ENCODE data around the gene SPATA2L.

The SPATA2L gene

DNA sequence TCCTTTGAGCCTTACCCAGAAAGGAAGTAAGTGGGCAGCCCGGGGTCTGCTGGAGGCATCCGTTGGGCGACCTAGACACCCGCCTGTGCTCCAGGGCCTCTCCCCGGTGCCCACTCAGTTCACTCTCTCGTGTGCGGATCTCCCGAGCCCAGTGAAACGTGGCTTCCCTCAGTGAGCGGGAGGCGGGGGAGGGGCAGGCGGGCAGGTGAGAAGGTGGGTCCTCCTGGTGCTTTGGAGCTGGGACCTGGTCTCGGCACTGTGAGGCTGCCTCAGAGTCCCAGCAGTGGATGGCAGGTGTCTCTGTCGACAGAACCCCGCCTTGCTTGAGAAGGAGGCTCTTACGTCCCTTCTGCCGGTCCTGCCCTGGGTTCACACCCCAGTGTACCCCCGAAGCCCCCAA, 27.8 kb upstream of the SPATA2L start:
- DNase-seq (ENCODE audit: low spot score): no peak

DNA sequence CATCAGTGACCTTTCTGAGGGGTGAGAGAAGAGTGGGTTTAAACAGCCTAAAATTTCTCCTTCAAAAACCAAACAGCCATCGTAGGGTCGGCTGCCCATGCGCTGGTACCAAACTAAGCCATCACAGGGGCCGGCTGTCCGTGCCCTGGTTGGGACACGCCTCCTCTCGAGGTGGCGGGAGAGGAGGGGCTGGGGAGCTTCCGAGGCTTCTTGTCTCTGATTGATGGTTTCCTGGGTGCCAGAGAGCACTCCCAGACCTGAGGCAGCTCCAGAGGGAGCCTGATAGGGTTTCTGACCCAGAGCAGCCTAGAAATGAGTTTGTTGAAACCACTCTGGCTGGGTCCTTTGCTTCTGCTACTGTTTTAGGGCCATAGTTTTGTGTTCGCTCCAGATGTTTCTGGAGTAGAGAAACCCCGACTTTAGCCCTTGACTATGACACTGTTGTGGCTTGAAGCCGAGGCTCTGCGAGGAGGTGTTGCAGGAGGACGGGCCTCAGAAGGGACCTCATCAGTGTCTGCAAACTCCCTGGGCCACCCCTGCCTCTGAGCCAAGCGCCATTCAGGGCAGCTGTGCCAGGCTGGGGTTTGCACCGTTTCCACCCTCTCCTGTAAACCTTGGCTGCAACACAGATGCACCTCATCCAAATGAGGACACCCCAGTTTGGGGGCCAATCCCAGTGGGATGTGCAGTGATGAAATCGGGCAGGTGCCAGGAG, 26.1 kb upstream of the SPATA2L start:
- peak; percentile 69 for DNase-seq (ENCODE audit: low spot score)

DNA sequence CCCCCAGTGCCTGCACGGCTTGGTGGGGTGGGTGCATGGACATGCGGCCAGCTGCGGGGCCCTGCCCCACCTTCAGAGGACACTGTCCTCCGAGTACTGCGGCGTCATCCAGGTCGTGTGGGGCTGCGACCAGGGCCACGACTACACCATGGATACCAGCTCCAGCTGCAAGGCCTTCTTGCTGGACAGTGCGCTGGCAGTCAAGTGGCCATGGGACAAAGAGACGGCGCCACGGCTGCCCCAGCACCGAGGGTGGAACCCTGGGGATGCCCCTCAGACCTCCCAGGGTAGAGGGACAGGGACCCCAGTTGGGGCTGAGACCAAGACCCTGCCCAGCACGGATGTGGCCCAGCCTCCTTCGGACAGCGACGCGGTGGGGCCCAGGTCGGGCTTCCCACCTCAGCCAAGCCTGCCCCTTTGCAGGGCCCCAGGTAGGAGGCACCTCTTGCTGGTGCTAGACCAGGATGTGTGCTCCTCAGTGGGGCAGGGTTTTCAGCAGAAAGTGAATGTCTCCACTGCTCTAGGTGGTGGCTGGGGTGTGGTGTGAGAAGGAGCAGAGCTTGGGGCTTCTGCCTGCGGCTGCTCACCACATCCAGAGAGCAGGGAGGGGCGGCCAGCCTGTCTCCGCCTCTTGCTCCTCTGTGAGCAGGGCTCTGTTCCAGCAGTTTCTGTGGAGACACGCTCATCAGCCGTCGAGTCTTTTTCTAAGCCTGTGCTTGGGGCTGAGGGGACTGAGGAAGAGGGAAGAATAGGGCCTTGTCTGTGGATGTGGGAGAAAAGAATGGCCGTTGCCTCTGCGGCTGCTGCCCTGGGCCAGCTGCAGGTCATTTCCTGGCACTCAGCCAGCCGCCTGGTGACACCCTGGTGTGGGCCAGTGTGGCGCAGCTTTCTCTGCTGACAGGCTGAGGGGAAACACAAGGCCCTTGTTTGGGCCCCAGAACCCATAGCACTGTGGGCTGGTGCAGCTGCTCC, 22.1 kb upstream of the SPATA2L start:
- no peak for DNase-seq (ENCODE audit: low spot score)

DNA sequence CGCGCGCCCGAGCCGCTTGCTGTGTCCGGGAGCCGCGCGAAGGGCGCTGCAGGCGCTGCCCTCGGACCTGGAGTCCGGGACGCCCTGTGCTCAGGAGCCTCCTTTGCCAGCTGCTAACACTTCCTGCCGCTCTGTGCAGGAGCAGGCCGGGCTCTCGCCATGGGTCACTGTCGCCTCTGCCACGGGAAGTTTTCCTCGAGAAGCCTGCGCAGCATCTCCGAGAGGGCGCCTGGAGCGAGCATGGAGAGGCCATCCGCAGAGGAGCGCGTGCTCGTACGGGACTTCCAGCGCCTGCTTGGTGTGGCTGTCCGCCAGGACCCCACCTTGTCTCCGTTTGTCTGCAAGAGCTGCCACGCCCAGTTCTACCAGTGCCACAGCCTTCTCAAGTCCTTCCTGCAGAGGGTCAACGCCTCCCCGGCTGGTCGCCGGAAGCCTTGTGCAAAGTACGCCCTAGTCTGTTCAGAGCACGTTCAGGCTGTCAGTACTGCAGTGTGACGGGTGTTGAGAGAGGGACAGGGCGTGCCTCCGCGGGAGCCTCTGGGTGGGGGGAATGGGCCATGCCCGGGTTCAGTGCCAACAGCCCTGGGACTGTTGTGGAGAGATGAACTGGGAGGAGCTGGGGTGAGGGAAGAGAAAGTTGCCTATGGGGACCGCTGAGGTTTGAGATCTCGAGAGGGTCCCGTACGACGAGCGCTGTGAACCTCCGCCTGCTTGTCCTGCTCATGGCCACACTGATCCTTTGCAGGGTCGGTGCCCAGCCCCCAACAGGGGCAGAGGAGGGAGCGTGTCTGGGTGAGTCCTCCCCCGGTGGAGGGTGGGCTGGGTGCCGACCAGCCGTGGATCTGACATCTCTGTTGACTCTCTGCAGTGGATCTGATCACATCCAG, 21.1 kb upstream of the SPATA2L start:
- no peak for DNase-seq (ENCODE audit: low spot score)

DNA sequence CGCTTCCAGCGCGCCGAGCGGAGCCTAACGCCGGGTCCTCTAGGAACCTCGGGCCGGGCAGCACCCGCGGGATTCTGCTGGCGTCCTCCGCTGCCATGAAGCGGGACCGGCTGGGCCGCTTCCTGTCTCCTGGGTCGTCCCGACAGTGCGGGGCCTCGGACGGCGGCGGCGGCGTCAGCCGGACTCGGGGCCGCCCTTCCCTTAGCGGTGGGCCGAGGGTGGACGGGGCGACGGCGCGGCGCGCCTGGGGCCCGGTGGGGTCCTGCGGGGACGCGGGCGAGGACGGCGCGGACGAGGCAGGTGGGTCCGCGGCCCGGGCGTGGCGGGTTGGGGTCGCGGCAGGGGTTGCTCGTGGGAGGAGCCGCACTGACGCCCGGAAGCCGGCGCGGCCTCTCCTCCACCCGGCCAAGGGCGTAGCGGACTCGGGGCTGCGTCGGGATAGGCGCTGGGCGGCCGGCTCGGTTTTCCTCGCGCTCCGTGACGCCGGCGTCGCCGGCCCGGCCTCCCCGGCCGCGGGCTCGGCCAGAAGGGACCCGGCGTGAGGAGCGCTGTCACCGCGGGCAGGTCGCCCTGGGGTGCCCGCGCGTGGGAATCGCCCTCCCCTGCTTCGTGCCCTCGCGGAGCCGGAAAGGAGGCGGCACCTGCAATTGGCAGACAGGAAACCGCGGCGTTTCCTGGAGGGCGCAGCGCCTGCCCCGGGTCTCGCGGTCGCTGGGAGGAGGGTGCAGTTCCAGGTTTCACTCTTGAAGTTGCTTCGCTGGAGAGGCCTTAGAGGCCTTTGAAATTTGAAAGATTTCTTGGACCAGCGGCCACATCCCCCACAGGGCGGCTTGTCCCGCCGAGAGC, 20.3 kb upstream of the SPATA2L start:
- DNase-seq (ENCODE audit: low spot score): peak; percentile 65

DNA sequence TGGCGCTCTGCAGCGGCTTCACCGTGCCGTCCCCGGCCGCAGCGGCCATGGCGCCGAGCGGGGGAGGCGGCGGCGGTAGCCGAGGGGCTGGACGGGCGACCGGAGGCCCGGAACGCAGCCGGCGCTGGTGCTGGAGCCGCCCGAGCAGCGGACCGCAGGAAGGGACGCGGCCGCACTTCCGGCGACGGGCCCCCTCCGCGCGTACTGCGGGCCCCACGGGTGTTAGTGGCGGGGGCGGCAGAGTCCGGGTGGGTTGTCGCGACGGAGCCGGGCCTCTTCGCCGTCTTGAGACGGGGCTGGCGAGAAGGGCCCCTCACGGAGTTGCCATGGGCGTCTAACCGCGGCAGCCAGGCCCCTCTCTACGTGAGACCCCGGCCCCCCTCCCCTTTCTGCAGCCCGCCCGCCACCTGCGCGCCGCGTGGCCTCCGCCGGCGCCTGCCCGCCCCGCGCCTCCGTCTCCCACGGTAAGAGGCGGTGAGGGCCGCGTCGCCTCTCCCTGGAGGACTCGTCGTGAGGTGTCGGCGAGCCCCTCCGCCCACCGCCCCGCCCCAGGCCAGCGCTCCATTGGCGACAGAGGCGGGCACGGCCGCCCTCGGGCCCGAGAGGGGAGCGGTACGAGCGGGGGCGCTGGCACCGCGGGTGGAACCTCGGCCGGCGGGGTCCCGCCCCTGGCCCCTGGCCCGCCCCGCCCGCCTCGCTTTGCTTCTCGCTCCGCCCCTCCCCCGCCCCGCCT, 19.5 kb upstream of the SPATA2L start, which contains the start of the genes VPS9D1 and ZNF276:
Gene VPS9D1, minus strand, starts transcription at position 86 of the 733 bp plus-strand sequence. Its CDS starts 37 bp downstream, at position 49.
Gene ZNF276, plus strand, starts transcription at position 725 of the 733 bp plus-strand sequence. CDS start 104 bp downstream, outside the sequence.
- DNase-seq (ENCODE audit: low spot score): peak; percentile 89

DNA sequence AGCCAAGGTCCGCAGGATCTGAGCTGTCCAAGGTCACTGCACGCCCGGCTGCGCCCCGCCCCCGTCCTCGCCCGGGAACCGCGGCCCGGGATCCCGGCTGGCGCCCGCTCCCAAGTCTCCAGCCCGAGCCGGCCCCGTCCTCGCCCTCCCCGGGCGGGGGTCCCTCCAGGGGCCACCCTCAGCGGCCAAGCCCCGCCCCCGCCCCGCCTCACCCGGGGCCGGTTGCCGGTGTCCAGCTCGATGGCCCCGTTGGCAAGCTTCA, 19.0 kb upstream of the SPATA2L start:
- peak; percentile 87 for DNase-seq (ENCODE audit: low spot score)

DNA sequence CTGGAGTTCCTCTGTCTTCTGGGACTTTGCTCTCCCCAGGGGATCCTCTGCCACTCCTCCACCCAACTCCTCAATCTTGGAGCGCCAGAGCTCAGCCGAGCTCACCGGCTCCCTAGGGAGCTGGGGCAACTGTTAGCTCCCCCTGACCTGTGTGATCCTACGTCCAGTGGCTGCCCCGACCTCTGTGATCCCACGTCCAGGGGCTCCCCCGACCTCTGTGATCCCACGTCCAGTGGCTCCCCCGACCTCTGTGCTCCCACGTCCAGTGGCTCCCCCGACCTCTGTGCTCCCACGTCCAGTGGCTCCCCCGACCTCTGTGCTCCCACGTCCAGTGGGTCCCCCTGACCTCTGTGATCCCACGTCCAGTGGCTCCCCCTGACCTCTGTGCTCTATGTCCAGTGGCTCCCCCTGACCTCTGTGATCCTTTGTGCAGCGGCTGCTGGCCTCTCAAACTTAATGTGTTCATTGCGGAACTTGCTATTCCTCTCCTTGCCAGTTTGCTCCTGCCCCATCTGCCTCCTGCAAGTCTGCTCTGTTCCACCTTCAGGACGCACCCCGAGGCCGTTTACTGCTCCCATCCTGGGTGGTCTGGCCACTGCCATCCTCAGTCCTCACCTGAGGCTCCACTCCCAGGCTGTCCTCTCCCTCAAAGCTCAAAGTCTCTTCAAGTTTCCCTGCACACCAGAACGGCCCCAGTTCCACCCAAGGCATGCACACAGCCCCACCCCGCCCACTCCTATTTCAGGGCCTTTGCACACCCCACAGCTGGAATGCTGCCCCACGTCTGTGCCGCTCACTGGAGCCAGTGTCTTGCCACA, 16.4 kb upstream of the SPATA2L start:
- no peak for DNase-seq (ENCODE audit: low spot score)

DNA sequence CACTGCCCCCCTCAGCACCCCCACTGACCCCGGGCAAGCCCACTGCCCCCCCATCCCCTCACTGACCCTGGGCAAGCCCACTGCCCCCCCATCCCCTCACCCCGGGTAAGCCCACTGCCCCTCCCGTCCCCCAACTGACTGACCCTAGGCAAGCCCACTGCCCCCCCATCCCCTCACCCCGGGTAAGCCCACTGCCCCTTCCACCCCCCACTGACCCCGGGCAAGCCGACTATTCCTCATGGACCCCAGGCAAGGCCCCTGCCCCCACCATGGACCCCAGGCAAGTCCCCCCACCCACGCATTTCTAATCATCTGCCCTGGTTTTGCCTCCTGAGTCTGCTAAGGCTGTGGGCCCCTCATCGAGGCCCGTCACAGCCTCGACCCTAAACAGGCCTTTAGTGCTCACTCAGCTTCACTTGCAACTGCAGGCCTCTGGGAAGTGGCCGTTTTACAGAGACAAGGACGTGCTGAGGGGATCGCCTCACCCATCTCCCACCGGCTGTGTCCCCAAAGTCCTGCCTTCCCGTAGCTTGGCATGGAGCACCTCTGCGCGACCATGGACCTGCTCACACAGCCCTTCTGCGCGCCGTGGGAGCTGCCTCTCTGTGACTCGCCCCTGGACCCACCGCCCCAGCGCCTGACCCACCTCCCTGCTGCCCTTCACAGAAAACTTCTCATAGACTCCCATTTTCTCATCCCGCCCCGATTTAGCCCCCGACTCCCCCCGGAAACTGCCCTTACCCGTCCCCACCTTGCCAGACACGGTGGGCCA, 15.6 kb upstream of the SPATA2L start:
- no peak for DNase-seq (ENCODE audit: low spot score)

DNA sequence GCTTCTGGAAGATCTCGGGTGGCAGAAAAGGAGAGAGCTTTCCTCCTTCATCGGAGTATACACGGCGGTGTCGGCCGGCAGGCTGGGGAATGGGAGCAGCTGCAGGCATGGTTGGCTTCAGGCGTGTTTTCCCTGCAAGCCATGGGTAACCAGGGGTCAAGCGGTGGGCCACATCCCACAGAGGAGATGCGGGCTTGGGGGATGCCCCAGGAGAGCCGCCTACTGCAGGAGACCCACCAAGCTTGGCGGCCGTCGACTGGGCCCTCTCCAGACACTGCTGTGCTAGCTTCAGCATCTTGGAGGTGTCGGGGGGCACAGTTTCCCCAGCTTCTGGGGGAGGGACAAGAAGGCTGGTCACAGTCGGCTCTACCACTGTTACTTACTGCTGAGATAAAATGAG, 15.0 kb upstream of the SPATA2L start:
- DNase-seq (ENCODE audit: low spot score): no peak

DNA sequence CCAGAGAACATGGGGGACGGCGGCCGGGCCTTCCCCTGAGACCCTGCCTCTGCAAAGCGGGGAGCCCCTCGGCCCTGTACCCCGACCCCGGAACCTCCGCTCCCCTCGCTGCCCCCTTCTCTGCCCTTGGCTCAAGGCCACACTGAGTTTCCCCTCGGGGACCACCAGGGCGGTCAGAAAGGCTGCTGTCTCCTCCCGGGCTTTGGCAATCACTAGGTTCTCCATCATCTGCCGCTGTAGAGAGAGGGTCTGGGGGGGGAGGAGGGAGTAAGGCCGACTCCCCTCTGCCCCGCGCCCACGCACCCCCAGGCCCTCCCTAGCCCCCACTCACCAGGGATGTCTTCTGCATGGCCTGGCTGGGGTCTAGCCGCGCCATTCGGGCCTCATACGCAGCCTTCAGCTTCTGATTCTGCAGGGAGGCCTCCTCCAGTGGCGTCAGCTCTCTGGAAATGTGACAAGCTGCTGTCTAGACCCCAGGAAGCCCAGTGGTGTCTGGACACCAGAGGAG, 10.8 kb upstream of the SPATA2L start:
- DNase-seq (ENCODE audit: low spot score): no peak

DNA sequence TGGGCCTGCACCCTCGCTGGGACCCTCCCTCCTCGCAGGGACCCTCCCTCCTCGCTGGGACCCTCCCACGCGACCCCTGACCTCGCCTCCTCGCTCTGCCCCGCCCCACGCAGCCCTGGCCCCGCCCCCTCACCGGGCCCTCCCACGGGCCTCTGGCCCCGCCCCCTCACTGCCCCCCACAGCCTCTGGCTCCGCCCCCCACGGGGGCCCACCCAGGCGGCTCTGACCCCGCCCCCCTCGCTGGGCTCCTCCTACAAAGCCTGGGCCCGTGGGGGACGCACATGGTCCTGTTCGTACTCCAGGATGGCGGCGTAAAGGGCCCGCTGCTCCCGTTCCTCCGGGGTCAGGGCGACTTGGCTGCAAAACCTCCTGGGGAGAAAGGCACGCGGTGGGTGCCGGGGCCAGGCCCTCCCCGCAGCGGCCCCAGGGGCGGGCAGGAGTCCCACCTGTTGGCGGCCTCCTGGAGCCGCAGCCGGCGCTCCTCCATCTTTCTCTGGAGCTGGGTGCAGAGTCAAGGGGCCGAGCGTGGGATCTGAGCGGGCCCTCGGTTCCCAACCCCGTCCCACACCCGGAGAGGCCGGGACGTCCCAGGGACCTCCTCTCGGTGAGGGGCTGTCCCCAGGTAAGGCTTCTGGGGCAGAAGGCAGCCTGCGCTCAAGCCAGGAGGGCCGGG, 10.2 kb upstream of the SPATA2L start:
- DNase-seq (ENCODE audit: low spot score): peak; percentile 83

DNA sequence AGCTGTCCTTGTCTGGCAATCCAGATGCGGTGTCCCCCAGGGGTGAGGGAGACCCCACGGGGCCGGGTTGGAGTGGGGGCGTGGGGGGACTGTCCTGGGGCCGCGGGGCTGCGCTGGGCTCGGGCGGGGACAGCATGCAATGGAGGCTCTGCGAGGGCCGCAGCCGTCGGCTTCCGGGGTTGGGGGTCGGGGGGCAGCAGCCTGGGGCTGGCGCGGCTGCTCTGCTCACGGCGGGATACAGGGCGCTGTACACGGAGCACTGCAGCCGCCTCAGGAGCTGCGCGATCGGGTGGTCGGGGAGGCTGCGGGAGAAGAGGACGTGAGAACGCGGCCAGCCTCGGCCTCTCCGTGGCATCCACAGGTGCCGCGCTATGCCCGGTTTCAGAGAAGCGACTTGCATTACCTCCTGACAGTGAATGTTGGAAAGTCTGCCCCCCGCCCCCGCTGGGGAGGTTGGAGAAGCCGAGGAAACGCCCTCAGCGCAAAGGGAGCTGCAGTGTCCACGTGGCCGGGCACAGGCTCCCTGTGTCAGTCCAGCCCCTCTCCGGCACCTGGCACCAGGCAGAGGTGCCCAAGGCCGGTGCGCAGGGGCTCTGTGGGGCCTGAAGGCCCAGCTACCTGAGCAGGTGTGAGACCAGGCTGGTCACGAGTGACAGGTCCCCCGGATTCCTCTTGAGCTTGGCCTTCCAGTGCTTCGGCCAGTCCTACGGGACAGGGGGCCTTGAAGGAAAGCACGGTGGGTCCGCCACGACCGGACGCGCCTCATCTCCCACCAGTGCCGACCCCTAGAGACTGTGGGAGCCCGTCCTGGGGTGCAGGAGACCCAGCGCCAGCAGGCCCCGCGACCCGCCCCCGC, 9.4 kb upstream of the SPATA2L start:
- DNase-seq (ENCODE audit: low spot score): no peak

DNA sequence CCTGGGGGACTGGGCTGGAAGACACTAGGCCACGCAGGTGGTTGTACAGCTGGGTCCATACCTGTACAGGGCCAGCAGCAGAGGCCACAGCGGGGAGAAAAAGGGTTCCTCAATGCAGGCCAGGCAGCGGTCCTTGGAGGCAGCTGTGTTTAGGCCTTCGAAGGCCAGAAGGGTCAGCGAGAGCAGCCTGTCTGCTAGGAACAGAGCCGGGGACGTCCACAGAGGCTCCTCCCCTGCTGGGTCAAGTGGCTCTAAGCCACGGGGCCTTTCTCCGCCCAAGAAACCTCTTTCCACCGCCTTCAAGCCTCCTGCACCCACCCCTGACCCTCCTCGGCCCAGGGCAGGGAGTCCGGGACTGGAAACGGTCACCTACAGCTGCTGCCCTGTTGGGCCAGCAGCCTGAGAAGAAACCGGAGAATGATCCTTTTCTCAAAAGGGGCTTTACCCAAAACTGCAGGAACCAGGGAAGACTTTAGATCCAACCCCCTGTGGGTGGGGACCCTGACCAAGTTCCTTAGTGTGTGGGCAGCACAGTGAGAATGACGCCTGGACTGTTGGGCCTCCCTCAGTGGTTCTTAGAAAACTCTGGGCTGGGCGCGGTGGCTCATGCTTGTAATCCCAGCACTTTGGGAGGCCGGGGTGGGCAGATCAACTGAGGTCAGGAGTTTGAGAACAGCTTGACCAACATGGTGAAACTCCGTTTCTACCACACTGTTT, 8.4 kb upstream of the SPATA2L start:
- DNase-seq (ENCODE audit: low spot score): no peak

DNA sequence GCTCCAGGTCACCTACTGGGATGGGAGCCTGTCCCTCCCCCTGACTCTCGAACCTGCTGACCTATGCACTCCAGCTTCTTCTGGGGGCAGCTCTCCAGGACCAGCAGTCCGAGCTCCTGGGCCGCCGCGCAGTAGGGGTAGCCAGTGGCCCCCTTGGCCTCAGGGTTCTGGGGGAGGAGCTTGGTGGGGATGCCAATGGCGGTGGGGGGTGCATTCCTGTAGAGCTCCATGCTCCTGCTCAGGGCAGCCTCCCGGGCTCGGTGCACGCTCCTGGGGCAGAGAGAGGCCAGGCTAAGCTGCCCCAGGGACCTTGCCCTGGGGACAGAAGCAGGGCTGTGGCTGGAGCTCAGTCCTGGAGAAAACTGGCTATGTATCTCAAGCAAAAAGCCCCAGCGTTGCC, 7.7 kb upstream of the SPATA2L start:
- DNase-seq (ENCODE audit: low spot score): no peak

DNA sequence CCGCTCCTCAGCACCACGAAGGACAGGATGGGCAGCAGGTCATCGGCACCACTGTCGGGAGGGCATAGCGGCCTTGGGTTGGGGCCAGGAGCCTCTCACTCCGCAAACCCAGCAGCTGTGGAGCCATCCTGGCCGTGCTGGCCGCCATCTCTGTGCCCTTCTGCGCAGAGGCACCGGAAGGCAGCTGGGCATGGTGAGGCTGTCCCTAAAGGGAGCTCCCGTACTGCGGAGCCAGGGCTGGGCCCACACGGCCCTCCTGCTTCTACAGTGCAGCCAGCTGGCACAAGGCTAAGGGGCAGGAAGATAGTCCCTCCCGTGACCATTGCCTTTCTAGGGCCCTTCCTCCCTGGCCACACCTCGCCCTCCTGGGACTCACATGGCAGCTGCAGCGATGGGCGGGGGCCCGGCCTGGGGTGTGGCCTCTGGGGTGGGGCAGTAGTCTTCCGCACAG, 7.0 kb upstream of the SPATA2L start:
- DNase-seq (ENCODE audit: low spot score): no peak
